Esophagus squamous epithelium (tissue), 4 donors: Measurements from ENCODE around the gene CDH13.

Source experiments
- POLR2A ChIP-seq, 4 donors: fragments of 450-650 bp; IDR thresholded peaks; one replicate each; pipeline ENCODE4 v1.6.1; 2017; ENCODE audit warnings: antibody characterized with exemption in 4 of 4, mild to moderate bottlenecking in 4 of 4, moderate library complexity in 3 of 4
- TF ChIP-seq, protein P1 (sequence below), 6 experiments: fragments of 450-650 bp in 4 of 6; fragments of 200-600 bp in 2 of 6; sonication (generic) in 2 of 6; IDR thresholded peaks; one replicate each; pipeline ENCODE4 v1.5.1; 2016 to 2019; ENCODE audit warnings: antibody characterized with exemption in 6 of 6, mild to moderate bottlenecking in 4 of 6, moderate library complexity in 4 of 6

DNA sequence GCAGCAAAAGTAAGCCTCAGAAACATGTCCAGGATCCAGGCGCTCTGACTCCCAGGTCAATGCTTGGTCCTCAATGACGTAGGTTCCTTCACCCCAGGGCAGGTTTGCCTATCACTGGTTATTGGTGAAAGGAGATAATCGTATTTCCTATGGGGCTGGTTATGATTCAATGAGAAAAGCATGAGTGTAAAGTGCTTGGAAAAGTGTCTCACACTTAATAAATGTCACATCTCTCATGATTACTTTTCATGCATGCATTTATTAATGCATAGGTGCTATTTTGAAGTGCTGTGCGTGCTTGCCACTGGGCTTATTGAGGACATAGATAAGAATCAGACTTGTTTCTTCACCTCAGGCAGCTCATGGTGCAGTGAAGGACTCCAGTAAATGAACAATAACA is 10.4 kb upstream of the CDH13 start:
- TF ChIP-seq, protein P1, sequence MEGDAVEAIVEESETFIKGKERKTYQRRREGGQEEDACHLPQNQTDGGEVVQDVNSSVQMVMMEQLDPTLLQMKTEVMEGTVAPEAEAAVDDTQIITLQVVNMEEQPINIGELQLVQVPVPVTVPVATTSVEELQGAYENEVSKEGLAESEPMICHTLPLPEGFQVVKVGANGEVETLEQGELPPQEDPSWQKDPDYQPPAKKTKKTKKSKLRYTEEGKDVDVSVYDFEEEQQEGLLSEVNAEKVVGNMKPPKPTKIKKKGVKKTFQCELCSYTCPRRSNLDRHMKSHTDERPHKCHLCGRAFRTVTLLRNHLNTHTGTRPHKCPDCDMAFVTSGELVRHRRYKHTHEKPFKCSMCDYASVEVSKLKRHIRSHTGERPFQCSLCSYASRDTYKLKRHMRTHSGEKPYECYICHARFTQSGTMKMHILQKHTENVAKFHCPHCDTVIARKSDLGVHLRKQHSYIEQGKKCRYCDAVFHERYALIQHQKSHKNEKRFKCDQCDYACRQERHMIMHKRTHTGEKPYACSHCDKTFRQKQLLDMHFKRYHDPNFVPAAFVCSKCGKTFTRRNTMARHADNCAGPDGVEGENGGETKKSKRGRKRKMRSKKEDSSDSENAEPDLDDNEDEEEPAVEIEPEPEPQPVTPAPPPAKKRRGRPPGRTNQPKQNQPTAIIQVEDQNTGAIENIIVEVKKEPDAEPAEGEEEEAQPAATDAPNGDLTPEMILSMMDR (IDR thresholded peaks at IDR 0.05) = no peak
- TF ChIP-seq POLR2A (IDR thresholded peaks at IDR 0.05) = no peak
